ENCODE results near the gene KLHL21. TPM values are rescaled to one million over a fixed set of nuclear protein-coding genes. Genes with fewer than 3 reads are reported as not detected.

The KLHL21 gene
- total and polyA plus RNA-seq, 4 donors: 8.7 to 30.4 (median 16.6) TPM

DNA sequence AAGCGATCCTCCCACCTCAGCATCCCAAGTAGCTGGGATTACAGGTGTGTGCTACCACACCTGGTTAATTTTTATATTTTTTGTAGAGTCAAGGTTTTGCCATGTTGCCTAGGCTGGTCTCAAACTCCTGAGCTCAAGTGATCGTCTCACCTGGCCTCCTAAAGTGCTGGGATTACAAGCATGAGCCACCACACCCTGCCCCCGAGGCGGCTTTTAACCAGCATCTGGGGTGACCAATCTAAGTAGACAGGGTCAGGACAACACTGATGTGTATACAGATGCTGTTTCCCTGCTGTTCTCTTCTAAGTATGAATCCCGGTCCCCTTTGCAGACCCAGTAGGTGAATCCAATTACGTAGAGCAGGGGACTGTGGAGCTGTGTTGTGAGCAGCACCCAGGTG is 45.9 kb upstream of the KLHL21 start:
- Histone ChIP-seq H3K27me3 (ENCODE audit: control insufficient read depth in 4 of 4, insufficient read depth in 4 of 4, low read length in 3 of 4) (no peaks in the 10 kb centered on the region), H3K4me3 (ENCODE audit: low read depth in 1 of 3, low read length in 3 of 3) (no peak overlapping the region), H3K9me3 (ENCODE audit: control insufficient read depth in 4 of 4, low read length in 3 of 4) (no peaks in the 10 kb centered on the region), H3K27ac (ENCODE audit: low read depth in 1 of 2, low read length in 2 of 2) (no peak overlapping the region), H3K9ac (ENCODE audit: low read depth in 1 of 2, low read length in 2 of 2) (no peak overlapping the region), H3K36me3 (ENCODE audit: control insufficient read depth in 4 of 4, insufficient read depth in 3 of 4, low read depth in 1 of 4, low read length in 3 of 4) (peaks cover 5 to 39% (median 9%) of the 10 kb centered on the region in 4 donors), H3K4me1 (ENCODE audit: control insufficient read depth in 4 of 4, insufficient read depth in 4 of 4, low read length in 3 of 4) (no peaks in the 10 kb centered on the region)
- 95% methylated on average over 6 of the region's 6 CpGs for WGBS
- TF ChIP-seq GABPA (IDR thresholded peaks at IDR 0.05 in 1 of 2, conservative IDR thresholded peaks at IDR 0.05 in 1 of 2) (no peak), RXRA (IDR thresholded peaks at IDR 0.05) (no peak), NR2F2 (IDR thresholded peaks at IDR 0.05) (no peak), EGR1 (IDR thresholded peaks at IDR 0.05; ENCODE audit: low read depth in 2 of 2) (no peak), YY1 (IDR thresholded peaks at IDR 0.05) (no peak), HNF4G (IDR thresholded peaks at IDR 0.05) (no peak), SP1 (IDR thresholded peaks at IDR 0.05) (no peak), FOXA1 (IDR thresholded peaks at IDR 0.05) (no peak)
- TF ChIP-seq, protein P1, sequence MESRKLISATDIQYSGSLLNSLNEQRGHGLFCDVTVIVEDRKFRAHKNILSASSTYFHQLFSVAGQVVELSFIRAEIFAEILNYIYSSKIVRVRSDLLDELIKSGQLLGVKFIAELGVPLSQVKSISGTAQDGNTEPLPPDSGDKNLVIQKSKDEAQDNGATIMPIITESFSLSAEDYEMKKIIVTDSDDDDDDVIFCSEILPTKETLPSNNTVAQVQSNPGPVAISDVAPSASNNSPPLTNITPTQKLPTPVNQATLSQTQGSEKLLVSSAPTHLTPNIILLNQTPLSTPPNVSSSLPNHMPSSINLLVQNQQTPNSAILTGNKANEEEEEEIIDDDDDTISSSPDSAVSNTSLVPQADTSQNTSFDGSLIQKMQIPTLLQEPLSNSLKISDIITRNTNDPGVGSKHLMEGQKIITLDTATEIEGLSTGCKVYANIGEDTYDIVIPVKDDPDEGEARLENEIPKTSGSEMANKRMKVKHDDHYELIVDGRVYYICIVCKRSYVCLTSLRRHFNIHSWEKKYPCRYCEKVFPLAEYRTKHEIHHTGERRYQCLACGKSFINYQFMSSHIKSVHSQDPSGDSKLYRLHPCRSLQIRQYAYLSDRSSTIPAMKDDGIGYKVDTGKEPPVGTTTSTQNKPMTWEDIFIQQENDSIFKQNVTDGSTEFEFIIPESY (IDR thresholded peaks at IDR 0.05): no peak
- TF ChIP-seq, protein P2, sequence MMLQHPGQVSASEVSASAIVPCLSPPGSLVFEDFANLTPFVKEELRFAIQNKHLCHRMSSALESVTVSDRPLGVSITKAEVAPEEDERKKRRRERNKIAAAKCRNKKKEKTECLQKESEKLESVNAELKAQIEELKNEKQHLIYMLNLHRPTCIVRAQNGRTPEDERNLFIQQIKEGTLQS (IDR thresholded peaks at IDR 0.05): no peak
- TF ChIP-seq, protein P3, sequence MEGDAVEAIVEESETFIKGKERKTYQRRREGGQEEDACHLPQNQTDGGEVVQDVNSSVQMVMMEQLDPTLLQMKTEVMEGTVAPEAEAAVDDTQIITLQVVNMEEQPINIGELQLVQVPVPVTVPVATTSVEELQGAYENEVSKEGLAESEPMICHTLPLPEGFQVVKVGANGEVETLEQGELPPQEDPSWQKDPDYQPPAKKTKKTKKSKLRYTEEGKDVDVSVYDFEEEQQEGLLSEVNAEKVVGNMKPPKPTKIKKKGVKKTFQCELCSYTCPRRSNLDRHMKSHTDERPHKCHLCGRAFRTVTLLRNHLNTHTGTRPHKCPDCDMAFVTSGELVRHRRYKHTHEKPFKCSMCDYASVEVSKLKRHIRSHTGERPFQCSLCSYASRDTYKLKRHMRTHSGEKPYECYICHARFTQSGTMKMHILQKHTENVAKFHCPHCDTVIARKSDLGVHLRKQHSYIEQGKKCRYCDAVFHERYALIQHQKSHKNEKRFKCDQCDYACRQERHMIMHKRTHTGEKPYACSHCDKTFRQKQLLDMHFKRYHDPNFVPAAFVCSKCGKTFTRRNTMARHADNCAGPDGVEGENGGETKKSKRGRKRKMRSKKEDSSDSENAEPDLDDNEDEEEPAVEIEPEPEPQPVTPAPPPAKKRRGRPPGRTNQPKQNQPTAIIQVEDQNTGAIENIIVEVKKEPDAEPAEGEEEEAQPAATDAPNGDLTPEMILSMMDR (IDR thresholded peaks at IDR 0.05; ENCODE audit: low read depth, low read length, missing input control): no peak
- DNase-seq (ENCODE audit: low spot score): no peak

DNA sequence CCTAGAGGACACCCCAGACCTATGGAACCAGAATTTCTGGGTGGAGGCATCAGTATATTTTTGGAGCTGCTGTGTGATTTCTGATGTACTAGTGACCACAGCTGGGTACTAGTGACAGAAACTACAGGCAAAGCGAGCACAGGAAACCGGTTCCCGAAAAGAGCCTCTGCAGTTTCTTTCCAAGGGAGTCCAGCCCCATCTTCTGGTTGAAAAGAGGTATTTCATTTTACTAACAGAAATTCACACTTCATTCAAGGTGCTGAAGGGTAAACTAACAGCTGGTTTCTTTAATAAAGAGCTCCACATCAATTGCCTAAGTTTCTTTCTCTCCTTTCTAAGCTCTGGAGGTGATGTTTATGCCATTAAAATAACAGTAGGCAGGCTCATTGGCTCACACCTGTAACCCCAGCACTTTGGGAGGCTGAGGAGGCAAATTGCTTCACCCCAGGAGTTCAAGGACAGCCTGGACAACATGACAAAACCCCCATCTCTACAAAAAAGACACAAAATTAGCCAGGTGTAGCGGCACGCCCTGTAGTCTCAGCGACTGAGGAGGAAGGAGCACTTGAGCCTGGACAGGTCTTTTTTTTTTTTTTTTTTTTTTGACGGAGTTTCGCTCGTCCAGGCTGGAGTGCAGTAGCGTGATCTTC is 44.0 kb upstream of the KLHL21 start:
- TF ChIP-seq RAD21 (IDR thresholded peaks at IDR 0.05): peak; percentile 84 to 89
- TF ChIP-seq FOXA1 (IDR thresholded peaks at IDR 0.05): no peak
- no peak for TF ChIP-seq HNF4G (IDR thresholded peaks at IDR 0.05)
- TF ChIP-seq, protein P3 (IDR thresholded peaks at IDR 0.05; ENCODE audit: low read depth, low read length, missing input control): peak; percentile 53
- H3K4me3 ChIP-seq (ENCODE audit: low read depth in 1 of 3, low read length in 3 of 3): no peak overlapping the region
- H3K9me3 ChIP-seq (ENCODE audit: control insufficient read depth in 4 of 4, low read length in 3 of 4): no peaks in the 10 kb centered on the region
- H3K9ac ChIP-seq (ENCODE audit: low read depth in 1 of 2, low read length in 2 of 2): no peak overlapping the region
- no peak for DNase-seq (ENCODE audit: low spot score)
- 64% methylated on average over 10 of the region's 10 CpGs for WGBS
- no peaks in the 10 kb centered on the region for H3K4me1 ChIP-seq (ENCODE audit: control insufficient read depth in 4 of 4, insufficient read depth in 4 of 4, low read length in 3 of 4)
- H3K36me3 ChIP-seq (ENCODE audit: control insufficient read depth in 4 of 4, insufficient read depth in 3 of 4, low read depth in 1 of 4, low read length in 3 of 4): peaks cover 0 to 32% (median 5%) of the 10 kb centered on the region in 4 donors
- no peak overlapping the region for H3K27ac ChIP-seq (ENCODE audit: low read depth in 1 of 2, low read length in 2 of 2)
- H3K27me3 ChIP-seq (ENCODE audit: control insufficient read depth in 4 of 4, insufficient read depth in 4 of 4, low read length in 3 of 4): no peaks in the 10 kb centered on the region
